Natural killer cell (primary cell): ENCODE data around the gene PTPRN2. TPM values are rescaled to one million over a fixed set of nuclear protein-coding genes. Genes with fewer than 3 reads are reported as not detected.
A peak's percentile ranks its signal among the peaks of the same experiment; 100 is the strongest.

Experiments
- ATAC-seq, 3 donors: fragments of 150-1000 bp in 2 of 3; fragments of 200-7000 bp in 1 of 3; cut with Tn5 transposase; 1 replicate in 1 of 3; 2 replicates in 2 of 3; pipeline ENCODE4 v1.10.0; 2021; ENCODE audit warnings: mild to moderate bottlenecking in 2 of 3, moderate library complexity in 2 of 3
- DNase-seq, 2 donors: peaks; one replicate each; pipeline versions ENCODE4 v3.0.0 to v3.0.0-alpha.2; 2013 to 2021; ENCODE audit warnings: mixed read lengths in 1 of 2
- H3K27ac ChIP-seq: one replicate; pipeline ENCODE4 v1.5.1; 2013; ENCODE audit warnings: mild to moderate bottlenecking, low read length
- H3K27me3 ChIP-seq: one replicate; pipeline ENCODE4 v1.6.1; 2013; ENCODE audit warnings: low read length; ENCODE audit not compliant: control insufficient read depth, insufficient read depth
- H3K36me3 ChIP-seq: one replicate; pipeline ENCODE4 v1.6.1; 2013; ENCODE audit warnings: low read length; ENCODE audit not compliant: control insufficient read depth, insufficient read depth
- H3K4me1 ChIP-seq: one replicate; pipeline ENCODE4 v1.6.1; 2013; ENCODE audit warnings: low read length; ENCODE audit not compliant: control insufficient read depth, insufficient read depth
- H3K4me3 ChIP-seq: one replicate; pipeline ENCODE4 v1.5.1; 2013; ENCODE audit warnings: low read length
- H3K9me3 ChIP-seq: one replicate; pipeline ENCODE4 v1.6.1; 2013; ENCODE audit warnings: low read length; ENCODE audit not compliant: control insufficient read depth, insufficient read depth
- H3K27ac Mint-ChIP-seq, 2 donors: one replicate each; pipeline ENCODE4 v1.8.0; 2022; ENCODE audit warnings: mild to moderate bottlenecking in 2 of 2, mixed read lengths in 2 of 2, moderate library complexity in 1 of 2
- H3K27me3 Mint-ChIP-seq, 2 donors: one replicate each; pipeline ENCODE4 v1.8.0; 2022; ENCODE audit warnings: low read depth in 2 of 2, mixed read lengths in 2 of 2
- H3K36me3 Mint-ChIP-seq: one replicate; pipeline ENCODE4 v1.8.0; 2022; ENCODE audit warnings: mixed read lengths
- H3K4me1 Mint-ChIP-seq, 2 donors: one replicate each; pipeline ENCODE4 v1.8.0; 2022; ENCODE audit warnings: mixed read lengths in 2 of 2
- H3K4me3 Mint-ChIP-seq: one replicate; pipeline ENCODE4 v1.8.0; 2022; ENCODE audit warnings: mild to moderate bottlenecking, moderate library complexity, mixed read lengths
- H3K9me3 Mint-ChIP-seq, 2 donors: one replicate each; pipeline ENCODE4 v1.8.0; 2022; ENCODE audit warnings: mixed read lengths in 2 of 2
- CTCF ChIP-seq: fragments of 200-600 bp; IDR thresholded peaks from one replicate; pipeline ENCODE4 v1.8.0; 2022; ENCODE audit warnings: antibody characterized with exemption
- WGBS: methylation state at CpG from one replicate; pipeline ENCODE4 v1.1.7; 2013; ENCODE audit warnings: missing lambda C conversion rate; ENCODE audit not compliant: insufficient coverage; 5-methylcytosine and 5-hydroxymethylcytosine counted together
- intact Hi-C: fragments of 100-400 bp; cut with micrococcal nuclease; formaldehyde crosslinking; loops from one replicate; pipeline ENCODE4 v1.14.2; 2022
- total RNA-seq, 4 donors: library from RNA; stranded (reverse); fragments of 120-200 nt in 1 of 4; gene quantifications; one replicate each; pipeline versions ENCODE4 v1.2.3 to v1.2.4, GENCODE V29; 2013 to 2022

Gene PTPRN2
- total RNA-seq, 3 donors from 2014 or later (not counting 1 experiment from before 2014, with no cell fraction given): 1.3 to 2.5 (median 1.9) TPM

- Histone ChIP-seq H3K36me3 (no peaks in the 10 kb centered on the region), H3K4me1 (no peaks in the 10 kb centered on the region), H3K27ac (no peak overlapping the region), H3K9me3 (no peaks in the 10 kb centered on the region), H3K4me3 (no peak overlapping the region), H3K27me3 (peaks cover 2% of the 10 kb centered on the region)
- Mint-ChIP-seq H3K27me3 (peaks cover 6 to 11% of the 10 kb centered on the region in 2 donors), H3K4me3 (no peak overlapping the region), H3K4me1 (no peaks in the 10 kb centered on the region), H3K27ac (no peak overlapping the region), H3K36me3 (no peaks in the 10 kb centered on the region), H3K9me3 (no peaks in the 10 kb centered on the region)
- peak in 1 of 2 donors; percentile 9 for DNase-seq
- ATAC-seq: no peak
- WGBS: 82% methylated on average over 21 of the region's 21 CpGs
- intact Hi-C loops: no loop called here
- TF ChIP-seq CTCF: no peak
Measured at GRCh38 chr7:157515342-157516041, 1072.1 kb downstream of the PTPRN2 start.

- H3K4me3 ChIP-seq: no peak overlapping the region
Measured at GRCh38 chr7:157514746-157515145, 1072.9 kb downstream of the PTPRN2 start.

GRCh38 chr7:157514306-157514705 lies 1073.3 kb downstream of the PTPRN2 start:
- no peaks in the 10 kb centered on the region for H3K4me1 Mint-ChIP-seq
- DNase-seq: no peak
- no peak overlapping the region for H3K4me3 Mint-ChIP-seq
- intact Hi-C loops: no loop called here
- Histone ChIP-seq H3K36me3 (no peaks in the 10 kb centered on the region), H3K27ac (no peak overlapping the region), H3K27me3 (peaks cover 2% of the 10 kb centered on the region), H3K4me1 (no peaks in the 10 kb centered on the region), H3K9me3 (no peaks in the 10 kb centered on the region), H3K4me3 (no peak overlapping the region)
- no peaks in the 10 kb centered on the region for H3K9me3 Mint-ChIP-seq
- H3K36me3 Mint-ChIP-seq: no peaks in the 10 kb centered on the region
- TF ChIP-seq CTCF: no peak
- peaks cover 17 to 19% of the 10 kb centered on the region in 2 donors for H3K27me3 Mint-ChIP-seq
- no peak for ATAC-seq
- 83% methylated on average over 11 of the region's 11 CpGs for WGBS
- H3K27ac Mint-ChIP-seq: no peak overlapping the region

More at GRCh38 chr7:157514746-157515145, 1072.9 kb downstream of the PTPRN2 start:
- peaks cover 2% of the 10 kb centered on the region for H3K27me3 ChIP-seq
- H3K4me1 ChIP-seq: no peaks in the 10 kb centered on the region
- no peak overlapping the region for H3K4me3 Mint-ChIP-seq
- no peaks in the 10 kb centered on the region for H3K36me3 Mint-ChIP-seq
- no peak overlapping the region for H3K27ac Mint-ChIP-seq
- TF ChIP-seq CTCF: no peak
- H3K4me1 Mint-ChIP-seq: no peaks in the 10 kb centered on the region
- intact Hi-C loops: no loop called here
- H3K9me3 Mint-ChIP-seq: no peaks in the 10 kb centered on the region
- H3K9me3 ChIP-seq: no peaks in the 10 kb centered on the region
- peak in 1 of 2 donors; percentile 5 for DNase-seq
- no peaks in the 10 kb centered on the region for H3K36me3 ChIP-seq
- no peak for ATAC-seq
- WGBS: 89% methylated on average over 6 of the region's 6 CpGs
- H3K27ac ChIP-seq: no peak overlapping the region
- H3K27me3 Mint-ChIP-seq: peaks cover 13 to 17% of the 10 kb centered on the region in 2 donors

GRCh38 chr7:157513682-157514081 lies 1073.9 kb downstream of the PTPRN2 start:
- no peak overlapping the region for H3K27ac ChIP-seq
- no peak for TF ChIP-seq CTCF
- no peak for ATAC-seq

More at GRCh38 chr7:157513682-157514081, 1073.9 kb downstream of the PTPRN2 start:
- Mint-ChIP-seq H3K36me3 (no peaks in the 10 kb centered on the region), H3K4me1 (no peaks in the 10 kb centered on the region), H3K4me3 (no peak overlapping the region), H3K27me3 (peaks cover 17 to 20% of the 10 kb centered on the region in 2 donors), H3K27ac (no peak overlapping the region), H3K9me3 (no peaks in the 10 kb centered on the region)
- intact Hi-C loops: no loop called here
- Histone ChIP-seq H3K4me1 (no peaks in the 10 kb centered on the region), H3K36me3 (no peaks in the 10 kb centered on the region), H3K9me3 (no peaks in the 10 kb centered on the region), H3K27me3 (peaks cover 2% of the 10 kb centered on the region), H3K4me3 (no peak overlapping the region)
- DNase-seq: peak in 1 of 2 donors; percentile 19
- WGBS: 87% methylated on average over 16 of the region's 16 CpGs
